ENCODE data around the gene IL17RB. TPM values are rescaled to one million over a fixed set of nuclear protein-coding genes. Genes with fewer than 3 reads are reported as not detected.

Gene IL17RB
- total RNA-seq, 1 donor from 2014 or later, result 0.16 TPM

GRCh38 chr3:53817809-53818208, 28.6 kb upstream of the IL17RB start:
- TF ChIP-seq, protein P1, sequence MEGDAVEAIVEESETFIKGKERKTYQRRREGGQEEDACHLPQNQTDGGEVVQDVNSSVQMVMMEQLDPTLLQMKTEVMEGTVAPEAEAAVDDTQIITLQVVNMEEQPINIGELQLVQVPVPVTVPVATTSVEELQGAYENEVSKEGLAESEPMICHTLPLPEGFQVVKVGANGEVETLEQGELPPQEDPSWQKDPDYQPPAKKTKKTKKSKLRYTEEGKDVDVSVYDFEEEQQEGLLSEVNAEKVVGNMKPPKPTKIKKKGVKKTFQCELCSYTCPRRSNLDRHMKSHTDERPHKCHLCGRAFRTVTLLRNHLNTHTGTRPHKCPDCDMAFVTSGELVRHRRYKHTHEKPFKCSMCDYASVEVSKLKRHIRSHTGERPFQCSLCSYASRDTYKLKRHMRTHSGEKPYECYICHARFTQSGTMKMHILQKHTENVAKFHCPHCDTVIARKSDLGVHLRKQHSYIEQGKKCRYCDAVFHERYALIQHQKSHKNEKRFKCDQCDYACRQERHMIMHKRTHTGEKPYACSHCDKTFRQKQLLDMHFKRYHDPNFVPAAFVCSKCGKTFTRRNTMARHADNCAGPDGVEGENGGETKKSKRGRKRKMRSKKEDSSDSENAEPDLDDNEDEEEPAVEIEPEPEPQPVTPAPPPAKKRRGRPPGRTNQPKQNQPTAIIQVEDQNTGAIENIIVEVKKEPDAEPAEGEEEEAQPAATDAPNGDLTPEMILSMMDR (IDR thresholded peaks at IDR 0.05; ENCODE audit: insufficient read depth, low read depth, low read length), result no peak
- TF ChIP-seq EZH2 (IDR thresholded peaks at IDR 0.05; ENCODE audit: insufficient read depth, low read length), result no peak

DNA sequence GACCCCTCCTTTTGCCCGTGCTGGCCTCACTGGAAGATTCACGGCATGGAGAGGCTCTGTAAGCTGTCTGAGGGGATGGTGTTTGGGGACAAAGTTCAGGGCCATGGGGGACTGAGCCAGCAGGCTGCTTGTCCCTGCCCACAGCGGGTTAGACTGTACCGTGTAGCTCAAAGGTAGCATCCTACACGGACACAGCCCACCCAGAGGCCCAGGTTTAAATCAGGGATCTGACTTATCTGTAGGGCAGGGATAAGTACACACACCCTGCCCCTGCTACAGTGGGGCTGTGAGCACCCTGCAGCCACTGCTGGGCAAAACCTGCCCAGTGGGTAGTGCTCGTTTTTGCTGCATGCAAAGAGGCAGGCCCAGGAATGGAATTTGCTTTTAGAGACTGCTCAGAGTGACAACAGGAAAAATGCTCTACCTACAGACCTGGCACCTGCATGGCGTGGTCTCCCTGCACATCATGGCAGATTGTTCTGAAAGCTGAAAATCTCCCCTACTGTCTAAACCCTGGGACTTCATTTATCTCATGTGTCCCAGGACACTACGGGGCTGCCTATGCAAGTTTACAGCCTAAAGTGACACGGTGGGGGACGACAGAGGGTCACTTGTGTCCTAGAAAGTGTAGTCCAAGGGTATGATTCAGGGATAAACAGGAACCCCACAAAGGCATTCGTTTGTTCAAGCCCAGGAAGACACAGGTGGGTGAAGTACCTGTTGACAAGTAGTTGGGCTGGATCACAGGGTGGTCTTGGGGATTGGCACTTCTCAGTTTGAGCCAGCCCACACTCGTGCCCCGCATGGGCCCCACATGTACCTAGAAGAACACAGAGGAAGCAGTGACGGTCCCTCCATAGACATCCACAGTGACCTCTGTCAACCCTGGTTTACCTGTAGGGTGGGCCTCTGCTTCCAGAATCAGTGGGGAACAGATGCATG, 27.9 kb upstream of the IL17RB start:
- Histone ChIP-seq H4K20me1 (ENCODE audit: insufficient read depth, low read length) (no peaks in the 10 kb centered on the region), H3K4me1 (ENCODE audit: insufficient read depth, low read length) (no peaks in the 10 kb centered on the region), H3K27ac (ENCODE audit: low read depth, low read length) (no peak overlapping the region), H3K9me3 (ENCODE audit: insufficient read depth, low read depth, low read length) (no peaks in the 10 kb centered on the region), H3K79me2 (ENCODE audit: insufficient read depth, low read length) (no peaks in the 10 kb centered on the region), H3K4me2 (ENCODE audit: low read length) (no peak overlapping the region), H3K27me3 (ENCODE audit: insufficient read depth, low read length) (no peaks in the 10 kb centered on the region), H2AFZ (ENCODE audit: low read depth, low read length) (no peak overlapping the region), H3K4me3 (ENCODE audit: insufficient read depth, low read depth, low read length) (no peak overlapping the region), H3K9ac (ENCODE audit: low read length) (no peak overlapping the region), H3K36me3 (ENCODE audit: insufficient read depth, low read length) (no peaks in the 10 kb centered on the region)
- DNase-seq (ENCODE audit: low read depth) (no peak), FAIRE-seq (no peak)
- TF ChIP-seq, protein P1 (IDR thresholded peaks at IDR 0.05; ENCODE audit: insufficient read depth, low read depth, low read length), result no peak
- no peak for TF ChIP-seq EZH2 (IDR thresholded peaks at IDR 0.05; ENCODE audit: insufficient read depth, low read length)
- H3K27ac Mint-ChIP-seq (ENCODE audit: unreplicated experiment), result no peak overlapping the region
- H3K4me1 Mint-ChIP-seq (ENCODE audit: low read depth, unreplicated experiment), result peaks cover 6% of the 10 kb centered on the region
- H3K27me3 Mint-ChIP-seq (ENCODE audit: low read depth, unreplicated experiment), result peaks cover 16% of the 10 kb centered on the region
- H3K4me3 Mint-ChIP-seq (ENCODE audit: unreplicated experiment), result no peak overlapping the region
- H3K9me3 Mint-ChIP-seq (ENCODE audit: unreplicated experiment), result no peaks in the 10 kb centered on the region
- H3K36me3 Mint-ChIP-seq (ENCODE audit: low read depth, unreplicated experiment), result no peaks in the 10 kb centered on the region

More at GRCh38 chr3:53817809-53818208, 28.6 kb upstream of the IL17RB start:
- H3K27me3 ChIP-seq (ENCODE audit: insufficient read depth, low read length), result no peaks in the 10 kb centered on the region
- H3K4me1 Mint-ChIP-seq (ENCODE audit: low read depth, unreplicated experiment), result peaks cover 6% of the 10 kb centered on the region
- H3K36me3 ChIP-seq (ENCODE audit: insufficient read depth, low read length), result no peaks in the 10 kb centered on the region
- H3K27me3 Mint-ChIP-seq (ENCODE audit: low read depth, unreplicated experiment), result peaks cover 16% of the 10 kb centered on the region
- H3K4me2 ChIP-seq (ENCODE audit: low read length), result no peak overlapping the region
- H3K27ac ChIP-seq (ENCODE audit: low read depth, low read length), result no peak overlapping the region
- no peak overlapping the region for H3K4me3 Mint-ChIP-seq (ENCODE audit: unreplicated experiment)
- H3K9ac ChIP-seq (ENCODE audit: low read length), result no peak overlapping the region
- no peaks in the 10 kb centered on the region for H3K36me3 Mint-ChIP-seq (ENCODE audit: low read depth, unreplicated experiment)
- H3K4me1 ChIP-seq (ENCODE audit: insufficient read depth, low read length), result no peaks in the 10 kb centered on the region
- H3K9me3 Mint-ChIP-seq (ENCODE audit: unreplicated experiment), result no peaks in the 10 kb centered on the region
- no peak overlapping the region for H3K4me3 ChIP-seq (ENCODE audit: insufficient read depth, low read depth, low read length)
- H3K9me3 ChIP-seq (ENCODE audit: insufficient read depth, low read depth, low read length), result no peaks in the 10 kb centered on the region
- H3K27ac Mint-ChIP-seq (ENCODE audit: unreplicated experiment), result no peak overlapping the region
- DNase-seq (ENCODE audit: low read depth) (no peak), FAIRE-seq (no peak)
- no peak overlapping the region for H2AFZ ChIP-seq (ENCODE audit: low read depth, low read length)
- no peaks in the 10 kb centered on the region for H3K79me2 ChIP-seq (ENCODE audit: insufficient read depth, low read length)
- H4K20me1 ChIP-seq (ENCODE audit: insufficient read depth, low read length), result no peaks in the 10 kb centered on the region

Measured in astrocyte (in vitro differentiated cells and primary cell).